WERI-Rb-1 (cell line): ENCODE results near the gene PSTPIP1.

Source experiments
- DNase-seq: peaks from one replicate; pipeline ENCODE4 v3.0.0-alpha.2; 2020
- H3K27ac ChIP-seq: fragments of 250-450 bp; sonication (Bioruptor Pico); 2 replicates; pipeline ENCODE4 v1.5.1; 2020; ENCODE audit warnings: mild to moderate bottlenecking, moderate library complexity
- H3K27me3 ChIP-seq: fragments of 250-450 bp; sonication (Bioruptor Pico); 2 replicates; pipeline ENCODE4 v1.5.1; 2021; ENCODE audit warnings: mild to moderate bottlenecking, low read depth, moderate library complexity; ENCODE audit not compliant: insufficient read depth, severe bottlenecking
- H3K36me3 ChIP-seq: fragments of 250-450 bp; sonication (Bioruptor Pico); 2 replicates; pipeline ENCODE4 v1.5.1; 2020; ENCODE audit warnings: mild to moderate bottlenecking, moderate library complexity
- H3K4me3 ChIP-seq: 2 replicates; pipeline ENCODE4 v1.5.1; 2011; ENCODE audit warnings: low read depth, mild to moderate bottlenecking, control low read depth, low read length
- H3K9me3 ChIP-seq: fragments of 250-450 bp; sonication (Bioruptor Pico); 2 replicates; pipeline ENCODE4 v1.5.1; 2021; ENCODE audit warnings: mild to moderate bottlenecking, moderate library complexity; ENCODE audit not compliant: severe bottlenecking
- CTCF ChIP-seq: IDR thresholded peaks from 2 replicates; pipeline ENCODE4 v1.5.1; 2011; ENCODE audit warnings: low read depth, mild to moderate bottlenecking, control low read depth, inconsistent platforms, low read length

Gene PSTPIP1

GRCh38 chr15:77037388-77038209 lies 42.7 kb downstream of the PSTPIP1 start:
- TF ChIP-seq CTCF, result no peak
- no peak for DNase-seq
- Histone ChIP-seq H3K36me3 (peaks cover 33% of the 10 kb centered on the region), H3K27me3 (no peaks in the 10 kb centered on the region), H3K4me3 (no peak overlapping the region), H3K27ac (no peak overlapping the region), H3K9me3 (peaks cover 9% of the 10 kb centered on the region)

DNA sequence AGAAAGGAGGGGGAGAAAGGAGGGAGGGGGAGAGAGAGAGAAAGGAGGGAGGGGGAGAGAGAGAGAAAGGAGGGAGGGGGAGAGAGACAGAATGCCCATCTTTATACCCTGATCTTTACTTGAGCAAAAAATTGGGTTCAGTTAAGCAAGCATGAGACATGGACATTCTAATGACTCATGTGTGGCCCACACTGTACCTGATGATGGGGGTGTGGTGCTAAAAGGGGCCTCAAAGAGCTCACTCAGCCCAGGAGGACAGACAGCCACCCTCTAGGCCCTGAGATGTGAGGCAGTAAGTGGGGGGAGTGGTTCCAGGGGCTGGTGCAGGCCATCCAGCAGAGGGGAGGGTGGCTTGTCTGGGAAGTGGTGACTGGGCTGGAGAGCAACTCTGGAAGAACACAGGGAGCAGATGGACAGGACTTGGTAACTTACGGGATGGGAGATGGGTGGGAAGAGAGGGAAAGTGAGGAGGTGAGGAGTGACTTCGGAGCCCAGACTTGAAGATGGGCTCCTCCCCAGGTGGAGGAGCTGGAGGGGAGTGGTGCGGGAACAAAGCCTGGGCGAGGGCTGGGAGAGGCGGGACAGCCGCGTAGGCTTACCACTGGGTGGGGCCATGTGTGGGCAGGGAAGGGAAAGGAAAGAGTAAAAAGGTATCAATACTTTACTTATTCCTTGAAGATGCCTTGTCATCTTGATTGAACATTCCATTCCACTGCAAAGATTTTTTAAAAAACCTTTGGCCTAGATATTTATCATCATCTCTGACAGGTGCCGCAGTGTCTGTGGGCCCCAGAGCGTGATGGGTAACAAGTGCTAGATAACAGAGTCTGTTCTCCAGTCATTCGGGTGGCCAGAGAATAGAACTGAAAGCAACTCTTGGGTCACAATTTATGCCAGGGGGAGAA lies 43.6 kb downstream of the PSTPIP1 start:
- H3K36me3 ChIP-seq, result peaks cover 43% of the 10 kb centered on the region
- peaks cover 9% of the 10 kb centered on the region for H3K9me3 ChIP-seq
- no peak overlapping the region for H3K27ac ChIP-seq
- H3K4me3 ChIP-seq, result no peak overlapping the region
- no peaks in the 10 kb centered on the region for H3K27me3 ChIP-seq
- no peak for DNase-seq
- no peak for TF ChIP-seq CTCF

- Histone ChIP-seq H3K9me3 (peaks cover 9% of the 10 kb centered on the region), H3K4me3 (no peak overlapping the region), H3K27me3 (no peaks in the 10 kb centered on the region), H3K27ac (no peak overlapping the region), H3K36me3 (peaks cover 49% of the 10 kb centered on the region)
- TF ChIP-seq CTCF, result no peak
- no peak for DNase-seq
These were observed 44.2 kb downstream of the PSTPIP1 start for GRCh38 chr15:77039217-77039533.

GRCh38 chr15:77039848-77040247 lies 44.9 kb downstream of the PSTPIP1 start:
- H3K36me3 ChIP-seq, result peaks cover 55% of the 10 kb centered on the region
- H3K27me3 ChIP-seq, result no peaks in the 10 kb centered on the region
- H3K4me3 ChIP-seq, result no peak overlapping the region
- DNase-seq, result no peak
- H3K27ac ChIP-seq, result no peak overlapping the region
- peaks cover 9% of the 10 kb centered on the region for H3K9me3 ChIP-seq
- no peak for TF ChIP-seq CTCF

GRCh38 chr15:77040673-77041072 lies 45.7 kb downstream of the PSTPIP1 start:
- Histone ChIP-seq H3K27me3 (no peaks in the 10 kb centered on the region), H3K4me3 (no peak overlapping the region), H3K9me3 (peaks cover 9% of the 10 kb centered on the region), H3K27ac (no peak overlapping the region), H3K36me3 (peaks cover 64% of the 10 kb centered on the region)
- DNase-seq, result no peak
- TF ChIP-seq CTCF, result no peak
